Effector CD8-positive, alpha-beta T cell (primary cell): ENCODE results near the gene PLEKHM3.

ENCODE experiments used
- DNase-seq: peaks from one replicate; lab custom pipeline; 2025; lab: John Stamatoyannopoulos, UW
- total RNA-seq, 4 experiments: gene quantifications; one replicate each; lab custom pipeline; 2026; lab: John Stamatoyannopoulos, UW

The PLEKHM3 gene, protein sequence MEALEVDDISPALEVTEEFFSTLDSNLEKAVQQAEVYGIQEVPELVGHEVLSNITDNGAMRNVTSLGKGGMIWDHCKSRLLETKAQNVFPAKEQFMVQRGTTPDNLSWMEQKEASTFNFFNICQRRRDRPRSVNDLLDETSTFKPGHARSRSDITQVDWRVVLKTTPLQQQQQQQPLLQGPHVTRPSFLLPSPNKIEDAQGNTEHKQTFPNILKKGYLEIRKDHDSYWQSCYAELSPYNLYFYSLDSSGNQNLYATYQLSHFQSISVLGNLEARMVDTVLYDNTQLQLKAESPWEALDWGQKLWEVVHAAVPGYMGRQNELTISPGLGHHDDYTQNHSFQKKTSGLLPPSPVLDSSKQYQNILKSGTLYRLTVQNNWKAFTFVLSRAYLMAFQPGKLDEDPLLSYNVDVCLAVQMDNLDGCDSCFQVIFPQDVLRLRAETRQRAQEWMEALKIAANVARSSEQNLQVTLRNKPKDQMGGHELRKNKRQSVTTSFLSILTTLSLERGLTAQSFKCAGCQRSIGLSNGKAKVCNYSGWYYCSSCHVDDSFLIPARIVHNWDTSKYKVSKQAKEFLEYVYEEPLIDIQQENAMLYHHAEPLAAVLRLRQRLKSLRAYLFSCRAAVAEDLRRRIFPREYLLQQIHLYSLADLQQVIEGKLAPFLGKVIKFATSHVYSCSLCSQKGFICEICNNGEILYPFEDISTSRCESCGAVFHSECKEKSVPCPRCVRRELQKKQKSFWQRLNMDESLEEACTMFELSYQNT
- 24.0 to 35.1 (median 30.4) reads per million in 4 experiments for total RNA-seq

DNA sequence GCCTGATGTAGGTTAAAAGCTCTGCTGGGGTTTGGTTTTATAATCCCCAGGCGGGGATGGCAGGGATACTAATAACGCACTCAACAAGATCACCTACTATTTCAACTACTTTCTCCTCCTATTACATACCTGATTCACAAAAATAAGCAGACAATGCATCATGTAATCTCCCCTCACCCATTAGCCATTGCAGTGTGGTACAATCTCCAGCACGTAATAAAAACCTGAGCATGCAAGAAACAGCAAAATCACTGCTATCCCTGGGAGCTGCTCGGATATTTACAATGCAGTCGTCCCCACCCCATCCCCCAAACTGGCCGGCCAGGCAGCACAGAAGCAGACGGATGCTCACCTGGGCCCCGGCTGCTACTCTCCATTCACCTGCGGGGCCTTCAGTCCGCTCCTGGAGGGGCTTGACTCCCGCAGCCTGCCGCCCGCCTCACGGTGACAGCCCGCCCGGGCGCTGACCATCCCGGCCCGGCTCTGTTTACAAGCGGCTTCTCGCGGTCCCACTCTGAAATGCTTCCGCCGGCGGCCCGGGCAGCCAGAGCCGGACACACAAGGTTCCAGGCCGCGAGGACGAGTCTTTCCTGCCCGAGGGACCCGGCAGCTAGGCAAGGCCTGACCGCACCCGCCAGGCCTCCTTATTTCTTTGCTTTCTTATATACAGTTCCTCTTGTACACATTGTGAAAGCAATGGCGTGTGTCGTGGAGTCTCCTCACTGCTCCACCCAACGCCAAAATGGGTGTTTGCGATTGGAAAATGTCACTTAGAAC is at the start of gene PLEKHM3:
TSS of gene PLEKHM3 (minus strand) at position 491 of the 777 bp plus-strand sequence. CDS start 23,888 bp downstream, outside the sequence.
- peak; percentile 32 for DNase-seq

DNA sequence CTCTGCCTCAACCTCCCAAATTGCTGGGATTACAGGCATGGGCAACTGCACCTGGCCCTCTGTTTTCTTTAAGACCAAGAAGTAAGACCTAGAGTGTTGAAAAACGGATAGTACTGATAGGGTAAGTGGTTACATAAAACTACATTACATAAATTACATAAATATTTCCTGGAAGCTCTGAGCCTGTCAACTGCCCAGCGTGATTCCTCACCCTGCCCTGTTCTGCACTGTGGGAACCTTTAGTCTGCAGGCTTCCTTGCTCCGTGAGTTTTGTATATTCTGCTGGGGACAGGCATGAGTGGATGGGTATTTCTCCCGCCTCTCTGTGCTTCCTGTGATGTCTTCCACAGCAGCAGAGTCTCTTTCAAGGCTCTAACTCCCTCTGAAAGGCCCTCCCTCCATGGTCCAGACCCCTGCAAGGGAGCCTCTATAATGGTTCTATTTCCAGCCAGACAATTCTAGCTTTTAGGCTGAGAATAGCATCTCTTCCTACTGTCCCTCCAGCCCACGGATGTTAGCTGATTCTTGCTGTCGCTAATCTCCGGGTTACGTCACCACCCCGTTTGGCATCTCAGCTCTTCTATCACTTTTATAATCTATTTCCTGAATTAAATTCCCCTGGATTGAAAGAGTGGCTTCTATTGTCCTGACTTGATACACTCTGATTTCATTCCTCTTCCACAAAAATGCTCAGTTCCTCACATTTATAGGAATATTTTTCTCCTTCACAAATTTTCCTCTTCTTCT is 49.5 kb upstream of the PLEKHM3 start:
- no peak for DNase-seq

DNA sequence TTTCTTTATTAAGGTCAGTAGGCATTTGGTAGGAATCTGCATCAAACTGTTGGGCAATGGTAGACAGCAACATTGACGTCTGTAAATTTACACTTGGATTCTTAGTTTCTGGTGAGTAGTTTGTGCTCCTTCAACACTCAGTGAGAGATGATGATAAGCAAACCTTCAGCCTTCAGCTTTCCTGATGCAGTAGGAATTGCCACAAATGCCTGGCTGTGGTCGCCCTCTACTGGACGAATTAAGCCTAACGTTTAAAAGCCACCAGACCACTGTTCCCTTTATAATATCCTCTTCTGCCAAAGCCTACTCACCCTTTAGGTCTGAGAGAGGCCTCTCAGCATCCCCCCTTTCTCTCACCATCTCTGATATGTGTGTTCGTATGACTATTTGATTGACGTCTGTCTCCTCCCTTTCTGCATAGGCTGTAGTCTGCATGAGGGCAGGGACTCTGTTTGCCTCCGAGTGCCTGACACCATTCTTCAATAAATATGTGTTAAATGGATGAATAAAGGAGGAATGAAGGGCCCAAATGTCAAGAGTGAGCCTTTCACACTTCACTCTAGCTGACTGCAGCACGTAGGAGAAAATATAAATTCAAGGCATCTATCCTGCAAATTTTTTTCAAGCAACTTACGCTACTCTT is 47.0 kb upstream of the PLEKHM3 start:
- DNase-seq: peak; percentile 19

DNA sequence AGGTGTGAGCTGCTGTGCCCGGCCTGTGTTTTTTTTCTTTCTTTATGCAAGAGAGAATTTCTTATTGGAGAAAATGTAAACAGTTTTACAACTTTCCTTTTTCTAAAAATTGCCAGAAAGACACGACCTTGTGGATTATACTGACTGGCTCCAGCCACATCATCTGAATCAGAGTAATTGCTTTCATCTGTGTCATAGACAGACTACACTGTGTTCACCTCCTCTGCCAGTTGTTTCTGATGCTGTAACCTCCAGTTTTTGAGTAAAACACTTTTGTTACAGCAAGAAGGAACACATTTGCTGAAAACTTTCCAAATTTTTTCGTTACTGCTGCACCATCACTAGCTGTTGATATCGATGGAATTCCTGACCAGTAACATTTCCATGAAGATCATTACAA is 43.9 kb upstream of the PLEKHM3 start:
- no peak for DNase-seq

DNA sequence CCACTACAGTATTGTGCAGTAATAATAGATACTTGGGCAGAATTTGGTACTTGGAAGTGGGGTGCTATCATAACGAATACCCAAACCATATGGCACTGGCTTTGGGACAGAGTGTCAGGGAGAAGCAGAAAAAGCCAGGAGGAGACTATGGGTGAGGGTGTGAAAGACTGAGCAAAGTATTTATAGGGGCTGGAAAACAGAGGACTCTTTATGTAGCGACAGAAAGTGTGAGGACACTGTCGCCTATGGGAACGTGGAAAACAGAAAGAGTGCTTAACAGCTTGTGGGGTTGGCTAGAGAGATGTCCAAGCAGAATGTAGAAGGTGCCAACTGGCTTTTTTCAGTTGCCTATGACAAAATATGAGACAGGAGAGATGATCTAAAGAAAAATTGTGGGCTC is 40.7 kb upstream of the PLEKHM3 start:
- no peak for DNase-seq

DNA sequence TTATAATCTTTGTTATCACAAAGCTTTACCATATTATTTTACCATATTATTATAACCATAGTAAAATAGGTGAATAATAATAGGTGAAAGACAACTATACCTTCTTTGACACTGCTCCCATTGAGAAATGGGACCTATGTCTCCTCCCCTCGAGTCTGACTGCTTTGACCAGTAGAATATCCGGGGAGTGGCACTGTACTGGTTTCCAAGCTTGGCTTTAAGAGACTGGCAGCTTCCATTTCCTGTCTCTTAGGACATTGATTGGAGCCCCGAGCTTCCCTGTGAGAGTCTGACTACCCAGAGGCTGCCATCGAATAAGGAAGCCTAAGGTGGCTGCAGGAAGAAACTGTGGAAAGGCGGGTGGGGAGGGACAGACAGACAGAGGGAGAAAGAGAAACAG is 40.1 kb upstream of the PLEKHM3 start:
- DNase-seq: no peak

DNA sequence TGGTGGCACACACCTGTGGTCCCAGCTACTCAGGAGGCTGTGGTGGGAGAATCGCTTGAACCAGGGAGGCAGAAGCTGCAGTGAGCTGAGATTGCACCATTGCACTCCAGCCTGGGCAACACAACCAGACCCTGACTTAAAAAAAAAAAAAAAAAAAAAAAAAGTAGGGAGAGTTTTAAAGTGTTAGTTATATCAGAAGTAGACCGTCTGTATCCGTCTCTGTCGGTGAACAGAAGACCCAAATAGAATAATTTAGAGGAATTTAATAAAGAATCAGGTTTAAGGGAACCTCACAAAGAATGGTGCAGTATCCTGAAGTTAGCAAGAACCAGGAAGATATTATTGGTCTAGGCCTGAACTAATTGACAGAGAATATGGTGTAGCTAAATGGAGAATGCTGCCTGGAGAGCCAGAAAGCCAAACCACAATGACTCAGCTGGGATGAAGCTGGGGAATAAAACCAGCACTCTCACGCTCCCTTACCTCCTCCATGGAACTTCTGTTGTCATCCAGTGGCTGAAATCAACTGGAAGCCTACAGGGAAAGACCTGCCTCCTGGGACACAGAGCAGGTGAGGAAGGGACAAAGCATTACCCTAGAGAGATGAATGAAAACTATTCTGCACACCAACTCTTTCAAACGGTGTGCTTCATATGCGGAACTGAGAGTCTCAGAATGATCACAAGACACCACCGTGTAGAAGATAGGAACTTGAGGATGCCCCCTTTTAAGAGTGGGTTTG is 39.1 kb upstream of the PLEKHM3 start:
- DNase-seq: no peak

DNA sequence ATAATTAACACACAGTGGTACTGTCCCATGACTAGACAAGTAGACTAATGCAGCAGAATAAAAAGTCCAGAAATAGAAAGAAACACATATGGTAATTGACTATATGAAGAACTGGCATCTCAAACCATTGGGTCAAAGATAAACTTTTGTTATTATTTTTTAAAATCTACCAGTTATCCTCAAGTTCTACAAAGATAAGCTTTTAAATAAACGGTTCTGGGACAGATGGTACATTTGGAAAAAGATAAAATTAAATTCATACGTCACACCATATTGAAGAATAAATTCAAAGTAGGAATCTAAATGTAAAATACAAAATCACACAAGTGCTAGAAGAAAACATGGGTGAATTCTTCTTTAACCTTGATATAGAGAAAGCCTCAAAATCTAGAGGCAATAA is 37.6 kb upstream of the PLEKHM3 start:
- DNase-seq: no peak

DNA sequence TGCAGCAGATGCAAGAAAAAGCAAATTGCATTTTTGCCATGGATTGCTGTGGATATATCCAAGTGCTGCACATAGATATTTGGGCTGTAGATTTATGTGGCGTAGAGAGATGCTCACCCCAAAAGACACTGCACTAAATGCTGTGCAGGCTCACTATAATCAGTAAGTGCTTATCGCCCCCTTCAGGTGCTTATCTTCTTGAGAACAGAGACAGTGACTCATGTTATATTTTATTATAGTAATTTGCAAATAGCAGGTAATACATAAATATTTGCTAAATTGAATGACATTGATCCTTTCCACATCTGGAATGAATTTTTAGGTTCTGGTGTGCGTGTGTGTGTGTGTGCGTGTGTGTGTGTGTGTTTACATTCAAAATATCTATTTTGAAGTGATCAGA is 36.8 kb upstream of the PLEKHM3 start:
- no peak for DNase-seq

DNA sequence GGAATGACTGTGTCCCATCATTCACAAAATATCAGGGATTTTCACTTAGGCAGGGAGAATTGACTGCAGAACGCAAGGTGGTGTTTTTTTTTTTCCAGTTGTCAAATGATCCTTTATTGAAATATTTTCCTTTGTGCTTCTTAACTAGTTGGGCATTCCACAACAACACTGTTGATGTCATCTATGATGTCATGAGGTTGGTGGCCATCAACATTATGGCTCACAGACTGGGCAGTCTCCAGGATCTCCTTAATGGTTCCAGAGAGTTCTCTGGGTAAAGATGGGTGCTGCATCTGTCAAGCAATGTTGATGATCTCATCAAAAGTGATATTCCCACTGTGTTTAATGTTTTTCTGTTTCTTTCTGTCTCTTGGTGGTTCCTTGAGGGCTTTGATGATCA is 31.8 kb upstream of the PLEKHM3 start:
- no peak for DNase-seq

DNA sequence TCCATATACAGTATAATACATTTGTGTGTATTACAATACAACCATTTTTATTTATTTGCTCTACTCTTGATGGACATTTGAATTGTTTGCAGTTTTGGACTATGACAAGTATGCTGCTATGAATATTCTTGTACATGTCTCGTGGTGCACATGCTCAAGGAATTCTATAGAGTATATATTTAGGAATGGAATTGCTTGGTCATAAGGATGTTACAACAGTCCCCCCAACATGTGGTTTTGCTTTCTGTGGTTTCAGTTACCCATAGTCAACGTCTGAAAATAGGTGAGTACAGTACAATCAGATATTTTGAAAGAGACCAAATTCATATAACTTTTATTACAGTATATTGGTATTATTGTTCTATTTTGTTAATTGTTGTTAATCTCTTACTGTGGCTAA is 24.1 kb upstream of the PLEKHM3 start:
- no peak for DNase-seq

DNA sequence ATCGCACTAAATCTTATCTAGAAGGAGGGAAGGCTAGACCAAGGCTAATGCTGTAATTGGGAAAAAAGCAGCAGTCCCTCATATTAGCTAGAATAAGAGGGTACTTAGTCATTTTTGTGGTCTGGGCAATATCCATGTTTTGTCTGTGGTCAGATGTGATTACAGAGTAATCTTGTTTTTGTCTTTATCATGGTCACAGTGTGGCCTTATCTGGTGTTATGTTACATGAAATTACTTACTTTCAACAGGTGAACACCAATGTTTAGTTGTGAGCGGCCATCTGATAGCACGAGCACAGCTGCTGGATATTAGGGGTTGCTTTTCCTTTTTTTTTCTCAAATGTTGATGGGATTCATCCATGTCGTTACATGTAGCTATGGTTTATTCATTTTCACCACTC is 23.7 kb upstream of the PLEKHM3 start:
- DNase-seq: no peak

DNA sequence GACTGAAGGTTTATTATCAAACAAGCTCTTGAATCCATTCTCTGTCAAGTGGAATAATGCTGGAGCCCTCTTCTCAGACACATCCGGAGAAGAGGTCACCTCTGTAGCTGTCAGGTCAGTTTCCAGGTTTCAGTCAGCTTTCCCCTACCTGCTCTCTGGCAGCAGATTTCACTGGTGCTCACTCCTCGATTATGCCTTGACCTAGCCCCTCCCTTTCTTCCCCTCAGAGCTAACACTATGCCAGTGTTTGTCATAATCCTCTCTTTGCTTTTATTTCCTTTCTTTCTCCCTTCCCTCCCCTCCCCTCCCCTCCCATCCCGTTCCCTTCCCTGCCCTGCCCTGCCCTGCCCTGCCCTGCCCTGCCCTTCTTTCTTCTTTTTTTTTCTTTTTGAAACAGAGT is 22.5 kb upstream of the PLEKHM3 start:
- DNase-seq: no peak

DNA sequence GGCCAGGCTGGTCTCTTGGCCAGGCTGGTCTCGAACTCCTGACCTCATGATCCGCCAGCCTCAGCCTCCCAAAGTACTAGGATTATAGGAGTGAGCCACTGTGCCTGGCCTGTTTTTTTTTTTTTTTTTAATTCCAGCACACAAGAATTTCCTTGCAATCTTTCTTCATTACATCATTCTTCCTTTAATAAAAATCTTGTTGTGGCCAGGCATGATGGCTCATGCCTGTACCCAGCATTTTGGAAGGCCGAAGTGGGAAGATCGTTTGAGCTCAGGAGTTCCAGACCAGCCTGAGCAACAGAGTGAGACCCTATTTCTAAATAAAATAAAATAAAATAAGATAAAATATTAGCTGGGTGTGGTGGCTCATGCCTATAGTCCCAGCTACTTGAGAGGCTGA is 21.4 kb upstream of the PLEKHM3 start:
- DNase-seq: no peak

DNA sequence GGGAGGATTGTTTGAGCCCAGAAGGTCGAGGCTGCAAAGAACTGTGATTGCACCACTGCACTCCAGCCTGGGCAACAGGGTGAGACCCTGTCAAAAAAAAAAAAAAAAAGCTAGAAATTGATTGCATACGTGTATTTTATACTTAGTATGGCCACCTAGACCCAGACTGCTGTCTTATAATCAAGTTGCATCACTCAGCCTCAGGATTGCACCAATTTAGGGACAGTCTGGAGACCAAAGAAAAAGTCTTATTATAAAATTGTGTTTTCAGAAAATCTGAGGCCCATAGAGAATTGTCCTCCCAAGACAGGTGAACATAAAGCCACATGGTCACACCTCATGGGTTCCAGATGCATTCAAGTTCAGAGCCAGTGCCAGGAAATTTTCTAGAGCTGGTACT is 17.1 kb upstream of the PLEKHM3 start:
- no peak for DNase-seq

DNA sequence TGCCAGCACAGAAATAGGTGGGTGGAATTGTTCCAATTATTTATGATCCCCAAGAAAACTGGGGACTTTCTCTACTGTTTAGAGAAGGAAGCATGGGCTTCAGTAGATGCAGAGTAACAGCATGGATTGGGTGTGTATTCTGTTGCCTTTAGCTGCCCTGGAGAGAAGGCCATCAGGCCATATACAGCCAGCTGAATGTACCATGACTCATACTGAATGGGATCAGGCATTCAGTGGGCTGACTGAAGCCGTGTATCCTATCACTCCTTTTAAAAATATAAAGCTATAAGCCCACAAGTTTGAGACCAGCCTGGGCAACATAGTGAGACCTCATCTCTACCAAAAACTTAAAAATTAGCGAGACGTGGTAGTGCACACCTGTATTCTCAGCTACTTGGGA is 16.7 kb upstream of the PLEKHM3 start:
- DNase-seq: no peak

DNA sequence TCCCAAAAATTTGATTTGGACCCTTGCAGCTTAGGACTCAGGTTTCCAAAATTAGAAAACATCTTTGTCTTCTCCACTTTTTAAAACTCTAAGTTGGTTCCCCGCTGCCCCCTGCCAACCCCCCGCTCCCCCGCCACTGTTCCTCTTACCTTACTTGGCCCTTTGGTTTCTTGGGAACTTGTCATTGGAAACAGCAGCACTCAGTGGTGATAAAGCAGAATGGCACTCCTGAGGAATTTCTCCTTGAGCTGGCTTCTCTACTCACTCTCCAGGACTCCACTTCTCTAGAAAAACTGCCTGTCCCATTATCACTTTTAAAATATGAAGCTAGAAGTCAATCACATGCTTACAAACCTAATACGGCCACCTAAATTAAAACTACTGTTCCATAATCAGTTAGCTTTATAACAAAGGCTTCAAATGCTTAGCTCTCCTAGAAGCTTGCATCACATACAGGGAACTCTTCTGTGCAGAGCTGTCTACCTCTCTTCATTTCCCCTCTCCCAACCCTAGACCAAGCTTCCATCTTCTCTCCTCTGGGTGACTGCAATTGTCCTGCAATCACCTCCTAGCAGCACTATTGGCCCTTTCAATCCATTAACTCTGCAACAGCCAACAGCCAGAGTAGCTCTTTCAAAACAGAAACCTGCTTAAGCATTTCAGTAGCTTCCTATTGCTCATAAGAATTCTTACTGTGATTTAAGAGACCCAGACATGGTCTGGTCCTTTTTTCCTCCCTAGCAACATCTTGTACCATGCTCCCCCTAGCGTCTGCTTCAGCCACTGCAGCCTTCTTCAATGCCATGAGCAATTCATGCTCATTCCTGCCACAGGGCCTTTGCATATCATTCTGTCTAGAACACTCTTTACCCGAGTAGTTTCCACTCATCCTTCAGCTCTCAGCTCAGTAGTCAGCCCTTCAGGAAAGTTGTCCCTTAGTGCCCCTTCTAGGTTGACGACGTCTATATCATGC is 15.2 kb upstream of the PLEKHM3 start:
- DNase-seq: peak; percentile 37

DNA sequence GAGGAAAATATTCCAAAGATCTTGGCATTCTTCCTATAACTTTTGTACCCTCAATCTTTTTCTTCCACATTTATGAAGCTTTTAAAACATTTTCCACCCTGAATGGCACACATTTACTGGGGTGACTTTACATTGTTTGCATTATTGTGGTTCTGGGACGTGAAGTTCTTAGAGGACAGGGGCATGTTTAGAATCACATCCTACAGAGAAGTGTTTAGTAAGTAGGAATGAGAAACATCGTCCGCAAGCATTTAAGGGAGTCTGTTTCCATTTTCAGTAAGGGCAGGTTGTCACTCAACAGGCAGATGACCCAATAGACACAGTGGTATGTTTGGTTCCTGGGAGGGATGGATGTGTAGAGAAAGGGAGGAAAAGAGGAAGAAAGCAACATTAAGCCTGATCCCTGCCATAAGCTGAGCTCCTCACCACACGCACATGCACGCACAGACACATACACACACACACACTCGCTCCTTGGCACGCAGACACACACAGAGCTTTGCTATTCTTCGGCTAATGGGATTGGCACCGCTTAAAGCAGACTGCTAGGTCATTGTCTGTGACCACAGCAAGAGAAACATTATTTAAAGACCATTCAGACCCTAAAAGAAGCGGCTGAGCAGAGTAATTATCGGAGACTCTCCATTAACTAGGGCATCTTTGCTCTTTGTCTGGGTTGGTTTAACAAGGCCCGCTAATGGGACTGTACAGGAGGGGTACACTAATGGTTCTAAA is 14.2 kb upstream of the PLEKHM3 start:
- no peak for DNase-seq
